Fibroblast of pulmonary artery (primary cell): ENCODE results near the gene ERC2.
A peak's percentile ranks its signal among the peaks of the same experiment; 100 is the strongest.

Experiments
- DNase-seq: peaks from one replicate; pipeline ENCODE4 v3.0.0-alpha.2; 2010; ENCODE audit warnings: low read depth
- H3K4me3 ChIP-seq: replicated peaks from 2 replicates; pipeline ENCODE4 v1.5.1; 2011; ENCODE audit warnings: low read depth, mild to moderate bottlenecking, control low read depth, low read length, moderate library complexity
- CTCF ChIP-seq: IDR thresholded peaks from 2 replicates; pipeline ENCODE4 v1.5.1; 2011; ENCODE audit warnings: mild to moderate bottlenecking, control low read depth, low read length, inconsistent platforms; ENCODE audit errors: missing control alignments

ERC2 gene

GRCh38 chr3:55497250-55497649 is 971.0 kb downstream of the ERC2 start:
- DNase-seq: no peak
- no peak for TF ChIP-seq CTCF
- H3K4me3 ChIP-seq: no peak overlapping the region

- TF ChIP-seq CTCF: no peak
- DNase-seq: no peak
- H3K4me3 ChIP-seq: no peak overlapping the region
Observed at GRCh38 chr3:55494976-55495375, 973.3 kb downstream of the ERC2 start.

GRCh38 chr3:55492976-55493375 is 975.3 kb downstream of the ERC2 start:
- no peak for DNase-seq
- TF ChIP-seq CTCF: no peak
- H3K4me3 ChIP-seq: no peak overlapping the region

- no peak overlapping the region for H3K4me3 ChIP-seq
- peak; percentile 78 for DNase-seq
- no peak for TF ChIP-seq CTCF
Observed at GRCh38 chr3:55491296-55491816, 976.9 kb downstream of the ERC2 start.

- no peak overlapping the region for H3K4me3 ChIP-seq
- no peak for TF ChIP-seq CTCF
- no peak for DNase-seq
Observed at GRCh38 chr3:55490276-55490913, 977.9 kb downstream of the ERC2 start.

- no peak for TF ChIP-seq CTCF
- no peak overlapping the region for H3K4me3 ChIP-seq
- DNase-seq: no peak
Observed at GRCh38 chr3:55489798-55490132, 978.5 kb downstream of the ERC2 start.
